Tibial nerve (tissue), 4 donors: ENCODE data around the gene FOXK1.

ENCODE experiments used
- CTCF ChIP-seq, 5 experiments: fragments of 200-600 bp in 3 of 5; fragments of 450-650 bp in 2 of 5; sonication (generic) in 3 of 5; IDR thresholded peaks; one replicate each; pipeline ENCODE4 v1.5.1; 2016 to 2019; ENCODE audit warnings: antibody characterized with exemption in 5 of 5, mild to moderate bottlenecking in 3 of 5, moderate library complexity in 2 of 5
- EP300 ChIP-seq, 2 donors: sonication (generic); formaldehyde crosslinking; IDR thresholded peaks; one replicate each; pipeline ENCODE4 v1.6.1; 2017; ENCODE audit warnings: antibody characterized with exemption in 2 of 2, mild to moderate bottlenecking in 1 of 2
- POLR2A ChIP-seq, 2 donors: fragments of 450-650 bp; IDR thresholded peaks; one replicate each; pipeline ENCODE4 v1.6.1; 2017; ENCODE audit warnings: antibody characterized with exemption in 2 of 2, mild to moderate bottlenecking in 2 of 2, moderate library complexity in 2 of 2

GRCh38 chr7:4737300-4737699, 55.2 kb downstream of the FOXK1 start:
- TF ChIP-seq POLR2A (IDR thresholded peaks at IDR 0.05) (no peak), CTCF (IDR thresholded peaks at IDR 0.05) (no peak), EP300 (IDR thresholded peaks at IDR 0.05) (no peak)
